GM23338 (cell line): ENCODE data around the gene JAM3. TPM values are rescaled to one million over a fixed set of nuclear protein-coding genes. Genes with fewer than 3 reads are reported as not detected.

Experiments
- EZH2 ChIP-seq: fragments of 200-600 bp; sonication (generic); IDR thresholded peaks from one replicate; pipeline ENCODE4 v1.8.0; 2017; ENCODE audit warnings: antibody characterized with exemption, mild to moderate bottlenecking, low read depth; ENCODE audit not compliant: unreplicated experiment
- EZH2phosphoT487 ChIP-seq: fragments of 200-600 bp; sonication (generic); IDR thresholded peaks from one replicate; pipeline ENCODE4 v1.8.1; 2018; ENCODE audit warnings: antibody characterized with exemption; ENCODE audit not compliant: unreplicated experiment
- NANOG ChIP-seq: IDR thresholded peaks from 2 replicates; pipeline ENCODE4 v1.6.1; 2016; ENCODE audit warnings: antibody characterized with exemption, borderline replicate concordance
- ZNF331 ChIP-seq: fragments of 250-450 bp; sonication (Bioruptor Pico); IDR thresholded peaks from 2 replicates; pipeline ENCODE4 v1.5.0; 2020; ENCODE audit warnings: low read depth, mild to moderate bottlenecking, moderate library complexity
- polyA plus RNA-seq: library from polyadenylated mRNA; unstranded; fragments of >200 nt; fragmentation: Nextera tagmentation; extraction: Ambion mirVana; gene quantifications from 2 replicates; pipeline ENCODE4 v1.2.1, GENCODE V29; 2016
- total RNA-seq: library from RNA; depleted of rRNA; stranded (reverse); fragments of >200 nt; shearing (Covaris generic); gene quantifications from 2 replicates; pipeline ENCODE4 v1.2.3, GENCODE V29; 2014
- TF ChIP-seq, protein P1 (sequence below): fragments of 250-450 bp; sonication (Bioruptor Pico); IDR thresholded peaks from 2 replicates; pipeline ENCODE4 v1.5.0; 2020; ENCODE audit warnings: mild to moderate bottlenecking, moderate library complexity
- TF ChIP-seq, protein P2 (sequence below): IDR thresholded peaks from 2 replicates; pipeline ENCODE4 v1.6.1; 2016; ENCODE audit warnings: antibody characterized with exemption
- TF ChIP-seq, protein P3 (sequence below), 2 experiments: fragments of 200-600 bp in 1 of 2; sonication (generic) in 1 of 2; conservative IDR thresholded peaks; 2 replicates each; pipeline versions ENCODE4 v1.5.1 to v1.6.1; 2016 to 2017; ENCODE audit warnings: antibody characterized with exemption in 2 of 2, low read depth in 2 of 2, mild to moderate bottlenecking in 2 of 2, moderate library complexity in 1 of 2

The JAM3 gene
- total and polyA plus RNA-seq, 2 experiments from 2014 or later, result 14.1 to 41.5 TPM

DNA sequence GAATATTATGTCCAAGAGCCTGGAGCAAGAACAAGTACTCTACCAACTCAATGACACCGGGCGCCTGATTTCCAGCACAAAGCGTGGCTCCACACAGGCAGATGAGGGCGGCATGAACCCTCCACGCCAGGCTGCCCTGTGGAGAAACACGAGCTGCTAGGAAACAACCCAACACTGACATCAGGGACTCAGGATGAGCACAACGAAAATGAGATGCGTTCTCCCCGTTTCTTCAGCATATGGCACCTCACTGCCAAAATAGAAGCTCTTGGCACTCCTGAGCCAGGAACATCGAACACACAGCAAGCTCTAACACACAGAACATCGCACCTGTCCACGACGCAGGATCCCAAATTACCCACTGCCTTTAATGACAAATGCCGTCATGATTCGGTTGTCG, 86.6 kb downstream of the JAM3 start (continued):
- TF ChIP-seq, protein P1, sequence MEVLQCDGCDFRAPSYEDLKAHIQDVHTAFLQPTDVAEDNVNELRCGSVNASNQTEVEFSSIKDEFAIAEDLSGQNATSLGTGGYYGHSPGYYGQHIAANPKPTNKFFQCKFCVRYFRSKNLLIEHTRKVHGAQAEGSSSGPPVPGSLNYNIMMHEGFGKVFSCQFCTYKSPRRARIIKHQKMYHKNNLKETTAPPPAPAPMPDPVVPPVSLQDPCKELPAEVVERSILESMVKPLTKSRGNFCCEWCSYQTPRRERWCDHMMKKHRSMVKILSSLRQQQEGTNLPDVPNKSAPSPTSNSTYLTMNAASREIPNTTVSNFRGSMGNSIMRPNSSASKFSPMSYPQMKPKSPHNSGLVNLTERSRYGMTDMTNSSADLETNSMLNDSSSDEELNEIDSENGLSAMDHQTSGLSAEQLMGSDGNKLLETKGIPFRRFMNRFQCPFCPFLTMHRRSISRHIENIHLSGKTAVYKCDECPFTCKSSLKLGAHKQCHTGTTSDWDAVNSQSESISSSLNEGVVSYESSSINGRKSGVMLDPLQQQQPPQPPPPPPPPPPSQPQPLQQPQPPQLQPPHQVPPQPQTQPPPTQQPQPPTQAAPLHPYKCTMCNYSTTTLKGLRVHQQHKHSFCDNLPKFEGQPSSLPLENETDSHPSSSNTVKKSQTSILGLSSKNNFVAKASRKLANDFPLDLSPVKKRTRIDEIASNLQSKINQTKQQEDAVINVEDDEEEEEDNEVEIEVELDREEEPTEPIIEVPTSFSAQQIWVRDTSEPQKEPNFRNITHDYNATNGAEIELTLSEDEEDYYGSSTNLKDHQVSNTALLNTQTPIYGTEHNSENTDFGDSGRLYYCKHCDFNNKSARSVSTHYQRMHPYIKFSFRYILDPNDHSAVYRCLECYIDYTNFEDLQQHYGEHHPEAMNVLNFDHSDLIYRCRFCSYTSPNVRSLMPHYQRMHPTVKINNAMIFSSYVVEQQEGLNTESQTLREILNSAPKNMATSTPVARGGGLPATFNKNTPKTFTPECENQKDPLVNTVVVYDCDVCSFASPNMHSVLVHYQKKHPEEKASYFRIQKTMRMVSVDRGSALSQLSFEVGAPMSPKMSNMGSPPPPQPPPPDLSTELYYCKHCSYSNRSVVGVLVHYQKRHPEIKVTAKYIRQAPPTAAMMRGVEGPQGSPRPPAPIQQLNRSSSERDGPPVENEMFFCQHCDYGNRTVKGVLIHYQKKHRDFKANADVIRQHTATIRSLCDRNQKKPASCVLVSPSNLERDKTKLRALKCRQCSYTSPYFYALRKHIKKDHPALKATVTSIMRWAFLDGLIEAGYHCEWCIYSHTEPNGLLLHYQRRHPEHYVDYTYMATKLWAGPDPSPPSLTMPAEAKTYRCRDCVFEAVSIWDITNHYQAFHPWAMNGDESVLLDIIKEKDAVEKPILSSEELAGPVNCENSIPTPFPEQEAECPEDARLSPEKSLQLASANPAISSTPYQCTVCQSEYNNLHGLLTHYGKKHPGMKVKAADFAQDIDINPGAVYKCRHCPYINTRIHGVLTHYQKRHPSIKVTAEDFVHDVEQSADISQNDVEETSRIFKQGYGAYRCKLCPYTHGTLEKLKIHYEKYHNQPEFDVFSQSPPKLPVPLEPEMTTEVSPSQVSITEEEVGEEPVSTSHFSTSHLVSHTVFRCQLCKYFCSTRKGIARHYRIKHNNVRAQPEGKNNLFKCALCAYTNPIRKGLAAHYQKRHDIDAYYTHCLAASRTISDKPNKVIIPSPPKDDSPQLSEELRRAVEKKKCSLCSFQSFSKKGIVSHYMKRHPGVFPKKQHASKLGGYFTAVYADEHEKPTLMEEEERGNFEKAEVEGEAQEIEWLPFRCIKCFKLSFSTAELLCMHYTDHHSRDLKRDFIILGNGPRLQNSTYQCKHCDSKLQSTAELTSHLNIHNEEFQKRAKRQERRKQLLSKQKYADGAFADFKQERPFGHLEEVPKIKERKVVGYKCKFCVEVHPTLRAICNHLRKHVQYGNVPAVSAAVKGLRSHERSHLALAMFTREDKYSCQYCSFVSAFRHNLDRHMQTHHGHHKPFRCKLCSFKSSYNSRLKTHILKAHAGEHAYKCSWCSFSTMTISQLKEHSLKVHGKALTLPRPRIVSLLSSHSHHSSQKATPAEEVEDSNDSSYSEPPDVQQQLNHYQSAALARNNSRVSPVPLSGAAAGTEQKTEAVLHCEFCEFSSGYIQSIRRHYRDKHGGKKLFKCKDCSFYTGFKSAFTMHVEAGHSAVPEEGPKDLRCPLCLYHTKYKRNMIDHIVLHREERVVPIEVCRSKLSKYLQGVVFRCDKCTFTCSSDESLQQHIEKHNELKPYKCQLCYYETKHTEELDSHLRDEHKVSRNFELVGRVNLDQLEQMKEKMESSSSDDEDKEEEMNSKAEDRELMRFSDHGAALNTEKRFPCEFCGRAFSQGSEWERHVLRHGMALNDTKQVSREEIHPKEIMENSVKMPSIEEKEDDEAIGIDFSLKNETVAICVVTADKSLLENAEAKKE, result no peak
- TF ChIP-seq NANOG (no peak), ZNF331 (CRISPR knock-in tag) (no peak), EZH2 (no peak), EZH2phosphoT487 (no peak)
- TF ChIP-seq, protein P2, sequence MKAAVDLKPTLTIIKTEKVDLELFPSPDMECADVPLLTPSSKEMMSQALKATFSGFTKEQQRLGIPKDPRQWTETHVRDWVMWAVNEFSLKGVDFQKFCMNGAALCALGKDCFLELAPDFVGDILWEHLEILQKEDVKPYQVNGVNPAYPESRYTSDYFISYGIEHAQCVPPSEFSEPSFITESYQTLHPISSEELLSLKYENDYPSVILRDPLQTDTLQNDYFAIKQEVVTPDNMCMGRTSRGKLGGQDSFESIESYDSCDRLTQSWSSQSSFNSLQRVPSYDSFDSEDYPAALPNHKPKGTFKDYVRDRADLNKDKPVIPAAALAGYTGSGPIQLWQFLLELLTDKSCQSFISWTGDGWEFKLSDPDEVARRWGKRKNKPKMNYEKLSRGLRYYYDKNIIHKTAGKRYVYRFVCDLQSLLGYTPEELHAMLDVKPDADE, result no peak
- TF ChIP-seq, protein P3, sequence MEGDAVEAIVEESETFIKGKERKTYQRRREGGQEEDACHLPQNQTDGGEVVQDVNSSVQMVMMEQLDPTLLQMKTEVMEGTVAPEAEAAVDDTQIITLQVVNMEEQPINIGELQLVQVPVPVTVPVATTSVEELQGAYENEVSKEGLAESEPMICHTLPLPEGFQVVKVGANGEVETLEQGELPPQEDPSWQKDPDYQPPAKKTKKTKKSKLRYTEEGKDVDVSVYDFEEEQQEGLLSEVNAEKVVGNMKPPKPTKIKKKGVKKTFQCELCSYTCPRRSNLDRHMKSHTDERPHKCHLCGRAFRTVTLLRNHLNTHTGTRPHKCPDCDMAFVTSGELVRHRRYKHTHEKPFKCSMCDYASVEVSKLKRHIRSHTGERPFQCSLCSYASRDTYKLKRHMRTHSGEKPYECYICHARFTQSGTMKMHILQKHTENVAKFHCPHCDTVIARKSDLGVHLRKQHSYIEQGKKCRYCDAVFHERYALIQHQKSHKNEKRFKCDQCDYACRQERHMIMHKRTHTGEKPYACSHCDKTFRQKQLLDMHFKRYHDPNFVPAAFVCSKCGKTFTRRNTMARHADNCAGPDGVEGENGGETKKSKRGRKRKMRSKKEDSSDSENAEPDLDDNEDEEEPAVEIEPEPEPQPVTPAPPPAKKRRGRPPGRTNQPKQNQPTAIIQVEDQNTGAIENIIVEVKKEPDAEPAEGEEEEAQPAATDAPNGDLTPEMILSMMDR (conservative IDR thresholded peaks at IDR 0.05; ENCODE audit: low read depth in 2 of 2), result no peak
